A549 (cell line): ENCODE results near the gene SELENOT.

ENCODE experiments used
- CEBPB ChIP-seq, 2 experiments: fragments of >200 bp in 1 of 2; sonication (Bioruptor Twin) in 1 of 2; formaldehyde crosslinking in 1 of 2; IDR thresholded peaks; 2 replicates each; pipeline ENCODE4 v1.6.1; 2012 to 2016
- CTCF ChIP-seq: fragments of >200 bp; sonication (Bioruptor Twin); formaldehyde crosslinking; IDR thresholded peaks from 3 replicates; pipeline ENCODE4 v1.5.1; 2016
- EHMT2 ChIP-seq: fragments of 200-600 bp; sonication (generic); IDR thresholded peaks from 2 replicates; pipeline ENCODE4 v1.6.1; 2016; ENCODE audit warnings: antibody characterized with exemption, low read depth, mild to moderate bottlenecking, moderate library complexity
- ESRRA ChIP-seq: fragments of 150-350 bp; IDR thresholded peaks from 2 replicates; pipeline ENCODE4 v1.6.1; 2014; ENCODE audit warnings: mild to moderate bottlenecking, low read length, borderline replicate concordance
- FOSL2 ChIP-seq, 2 experiments: fragments of 450-650 bp in 1 of 2; fragments of >200 bp in 1 of 2; sonication (Bioruptor Twin) in 1 of 2; formaldehyde crosslinking; IDR thresholded peaks; 2 replicates each; pipeline versions ENCODE4 v1.5.0 to v1.6.1; 2016 to 2020; ENCODE audit warnings: mild to moderate bottlenecking in 1 of 2, moderate library complexity in 1 of 2
- MAX ChIP-seq: IDR thresholded peaks from 2 replicates; pipeline ENCODE4 v1.6.1; 2012
- MAZ ChIP-seq: fragments of 150-350 bp; IDR thresholded peaks from 2 replicates; pipeline ENCODE4 v1.6.1; 2014; ENCODE audit warnings: antibody characterized with exemption, low read depth, low read length, borderline replicate concordance
- NR3C1 ChIP-seq: fragments of >200 bp; sonication (Bioruptor Twin); formaldehyde crosslinking; IDR thresholded peaks from 3 replicates; pipeline ENCODE4 v1.6.1; 2017
- POLR2A ChIP-seq: IDR thresholded peaks from 2 replicates; pipeline ENCODE4 v1.6.1; 2012; ENCODE audit warnings: mild to moderate bottlenecking, low read length
- RAD21 ChIP-seq, 2 experiments: fragments of >200 bp in 1 of 2; sonication (Bioruptor Twin) in 1 of 2; formaldehyde crosslinking in 1 of 2; IDR thresholded peaks in 1 of 2; conservative IDR thresholded peaks in 1 of 2; 2 replicates in 1 of 2; 3 replicates in 1 of 2; pipeline ENCODE4 v1.6.1; 2012 to 2018; ENCODE audit warnings: inconsistent platforms in 1 of 2
- RNF2 ChIP-seq: fragments of 200-600 bp; sonication (generic); IDR thresholded peaks from 2 replicates; pipeline ENCODE4 v1.6.1; 2016; ENCODE audit warnings: low read depth, mild to moderate bottlenecking, antibody characterized with exemption, moderate library complexity, borderline replicate concordance

GRCh38 chr3:150597646-150598045, 5.5 kb upstream of the SELENOT start:
- TF ChIP-seq CTCF (no peak), MAX (no peak), RAD21 (conservative IDR thresholded peaks at IDR 0.05 in 1 of 2, IDR thresholded peaks at IDR 0.05 in 1 of 2) (no peak), NR3C1 (no peak), ESRRA (no peak), EHMT2 (no peak), POLR2A (no peak), MAZ (no peak), FOSL2 (IDR thresholded peaks at IDR 0.05) (no peak), FOSL2 (CRISPR knock-in tag; IDR thresholded peaks at IDR 0.05) (no peak), CEBPB (IDR thresholded peaks at IDR 0.05) (no peak), RNF2 (no peak)
